NCI-H526 (cell line): ENCODE measurements around the gene UBE4A.

ENCODE experiments used
- DNase-seq, 2 experiments: peaks; one replicate each; lab custom pipeline; 2025; lab: John Stamatoyannopoulos, UW

UBE4A gene

GRCh38 chr11:118341815-118342489, 17.4 kb upstream of the UBE4A start:
- no peak for DNase-seq

DNA sequence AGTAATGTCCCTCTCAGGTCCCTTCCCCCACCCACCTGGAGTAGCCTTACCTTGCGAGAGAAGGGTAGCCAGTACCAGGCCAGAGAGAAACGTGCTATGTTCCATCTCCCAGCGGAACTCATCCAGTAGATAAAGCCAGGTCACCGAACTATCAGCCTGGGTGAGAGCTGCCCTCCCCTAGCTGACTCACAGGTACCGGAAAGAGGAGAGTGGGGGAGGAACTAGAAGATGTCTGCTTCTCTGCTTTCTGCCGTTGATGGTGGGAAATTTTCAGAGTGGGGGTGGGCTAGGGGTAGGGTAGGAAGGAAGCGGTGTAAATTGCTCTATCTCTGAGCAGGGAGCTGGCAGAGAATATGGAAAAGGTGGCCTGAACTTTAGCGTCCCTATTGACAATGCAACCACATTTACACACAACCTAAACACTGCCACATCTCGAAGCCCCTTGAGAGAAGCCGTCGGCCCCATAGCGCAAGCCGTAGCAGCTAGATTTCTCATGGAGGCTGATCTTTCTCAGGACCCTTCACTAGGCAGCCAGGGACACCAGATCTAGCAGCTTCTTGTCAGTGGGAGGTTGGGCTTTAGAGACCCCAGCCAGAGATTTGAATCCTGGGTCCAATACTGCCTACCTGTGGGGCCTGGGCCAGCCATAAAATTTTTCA, 16.8 kb upstream of the UBE4A start, which contains the start of gene CD3D:
Gene CD3D (minus strand): TSS at position 203 of the 659 bp plus-strand sequence. CDS start 98 bp downstream, at position 105.
- DNase-seq, result no peak

DNA sequence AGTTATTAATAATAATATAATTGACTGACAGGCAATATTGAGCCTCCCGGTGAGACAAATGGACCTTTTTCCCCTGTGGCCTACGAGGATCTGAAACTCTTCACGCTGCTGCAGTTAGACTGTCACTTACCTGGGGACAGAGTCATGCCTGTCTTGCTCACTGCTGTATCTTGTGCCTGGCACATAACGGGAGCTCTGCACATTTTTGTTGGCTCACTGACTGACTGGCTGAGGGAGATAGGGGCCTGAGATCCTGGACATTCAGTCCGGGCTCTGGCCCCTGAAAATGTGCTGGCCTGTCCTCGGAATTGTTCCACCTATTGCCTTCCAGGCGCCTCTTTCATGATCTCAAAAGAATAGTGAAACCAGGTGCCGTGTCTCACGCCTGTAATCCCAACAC, 16.2 kb upstream of the UBE4A start:
- DNase-seq, result no peak

- peak in 1 of 2 experiments; percentile 21 for DNase-seq
Measured at GRCh38 chr11:118343981-118344515, 15.4 kb upstream of the UBE4A start, which contains the start of gene CD3G. TSS of gene CD3G (plus strand) at chr11:118344344. CDS start at chr11:118344424, 80 bp downstream.

- DNase-seq, result no peak
Measured at GRCh38 chr11:118349475-118349874, 9.9 kb upstream of the UBE4A start.

DNA sequence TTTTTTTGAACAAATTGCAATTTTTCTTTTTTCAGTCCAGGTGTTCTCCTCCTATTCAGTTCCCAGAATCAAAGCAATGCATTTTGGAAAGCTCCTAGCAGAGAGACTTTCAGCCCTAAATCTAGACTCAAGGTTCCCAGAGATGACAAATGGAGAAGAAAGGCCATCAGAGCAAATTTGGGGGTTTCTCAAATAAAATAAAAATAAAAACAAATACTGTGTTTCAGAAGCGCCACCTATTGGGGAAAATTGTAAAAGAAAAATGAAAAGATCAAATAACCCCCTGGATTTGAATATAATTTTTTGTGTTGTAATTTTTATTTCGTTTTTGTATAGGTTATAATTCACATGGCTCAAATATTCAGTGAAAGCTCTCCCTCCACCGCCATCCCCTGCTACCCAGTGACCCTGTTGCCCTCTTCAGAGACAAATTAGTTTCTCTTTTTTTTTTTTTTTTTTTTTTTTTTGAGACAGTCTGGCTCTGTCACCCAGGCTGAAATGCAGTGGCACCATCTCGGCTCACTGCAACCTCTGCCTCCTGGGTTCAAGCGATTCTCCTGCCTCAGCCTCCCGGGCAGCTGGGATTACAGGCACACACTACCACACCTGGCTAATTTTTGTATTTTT, 6.2 kb upstream of the UBE4A start:
- DNase-seq, result peak; percentile 20 to 72

- DNase-seq, result no peak
Measured at GRCh38 chr11:118358071-118358470, 1.3 kb upstream of the UBE4A start.

- DNase-seq, result no peak
Measured at GRCh38 chr11:118364956-118365615, 5.7 kb downstream of the UBE4A start.

DNA sequence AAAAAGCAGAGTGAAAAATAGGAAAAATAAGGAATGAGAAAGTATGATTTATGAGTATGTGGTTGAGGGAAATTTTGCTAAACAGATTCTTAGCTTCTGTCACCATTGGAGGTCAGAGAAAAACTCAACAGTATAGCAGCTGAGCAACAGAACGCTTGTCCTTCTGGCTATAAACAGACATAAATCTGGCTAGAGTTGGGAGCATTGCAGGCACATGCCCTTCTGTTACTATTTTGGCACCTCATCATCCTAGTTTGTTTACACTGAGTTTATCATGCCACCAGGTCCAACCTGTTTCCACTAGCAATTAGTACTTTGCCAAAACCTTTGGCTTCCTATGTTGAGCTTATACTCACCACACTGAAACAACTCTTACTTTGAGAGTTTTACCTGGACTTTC, 6.9 kb downstream of the UBE4A start:
- no peak for DNase-seq

- no peak for DNase-seq
Measured at GRCh38 chr11:118370774-118371173, 11.4 kb downstream of the UBE4A start.

GRCh38 chr11:118373263-118373662, 13.9 kb downstream of the UBE4A start:
- no peak for DNase-seq

GRCh38 chr11:118373871-118374270, 14.5 kb downstream of the UBE4A start:
- no peak for DNase-seq

DNA sequence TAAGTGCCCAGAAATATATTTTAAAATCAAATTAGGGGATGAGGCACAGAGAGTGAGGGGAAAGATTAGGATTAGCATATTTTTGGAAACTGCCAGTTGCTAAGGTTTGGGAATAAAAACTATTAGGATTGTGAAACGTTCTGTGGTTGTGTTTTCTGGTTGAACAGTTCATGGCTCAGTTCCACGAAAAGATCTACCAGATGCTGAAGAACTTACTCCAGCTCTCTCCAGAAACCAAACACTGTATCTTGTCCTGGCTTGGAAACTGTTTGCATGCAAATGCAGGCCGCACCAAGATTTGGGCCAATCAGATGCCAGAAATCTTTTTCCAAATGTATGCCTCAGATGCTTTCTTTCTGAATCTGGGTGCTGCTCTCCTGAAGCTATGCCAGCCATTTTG, 15.3 kb downstream of the UBE4A start:
- DNase-seq, result no peak

DNA sequence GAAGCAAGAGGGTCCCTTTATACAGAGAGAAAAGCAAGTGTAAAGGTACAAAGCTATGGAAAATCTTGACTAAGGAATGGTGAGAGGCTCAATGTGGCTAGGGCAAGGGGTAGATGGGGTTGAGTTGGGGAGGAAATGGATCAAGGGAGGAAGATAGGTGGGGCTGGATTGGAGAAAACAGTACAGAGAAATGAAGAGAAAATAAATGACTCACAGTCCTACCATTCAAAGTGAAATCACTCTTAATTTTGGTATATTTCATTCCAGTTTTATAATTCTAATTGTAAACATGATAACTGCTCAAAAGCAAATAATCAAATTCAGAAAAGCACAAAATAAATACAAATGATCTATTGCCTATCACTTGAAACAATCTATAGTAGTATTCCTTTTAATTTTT, 16.6 kb downstream of the UBE4A start:
- DNase-seq, result no peak

DNA sequence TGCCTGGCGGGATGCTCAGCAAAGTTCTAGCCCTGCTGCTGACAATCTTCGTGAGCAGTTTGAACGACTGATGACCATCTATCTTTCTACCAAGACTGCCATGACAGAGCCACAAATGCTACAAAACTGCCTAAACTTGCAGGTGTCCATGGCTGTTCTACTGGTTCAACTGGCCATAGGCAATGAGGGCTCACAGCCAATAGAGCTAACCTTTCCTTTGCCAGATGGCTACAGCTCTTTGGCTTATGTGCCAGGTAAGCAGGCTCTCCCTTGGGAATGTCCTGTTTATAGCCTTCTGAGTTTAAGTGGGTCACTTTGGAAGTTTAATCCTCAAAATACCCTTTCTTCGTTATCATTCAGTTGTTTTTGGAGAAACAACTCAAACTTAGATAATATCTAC, 20.1 kb downstream of the UBE4A start:
- DNase-seq, result no peak

DNA sequence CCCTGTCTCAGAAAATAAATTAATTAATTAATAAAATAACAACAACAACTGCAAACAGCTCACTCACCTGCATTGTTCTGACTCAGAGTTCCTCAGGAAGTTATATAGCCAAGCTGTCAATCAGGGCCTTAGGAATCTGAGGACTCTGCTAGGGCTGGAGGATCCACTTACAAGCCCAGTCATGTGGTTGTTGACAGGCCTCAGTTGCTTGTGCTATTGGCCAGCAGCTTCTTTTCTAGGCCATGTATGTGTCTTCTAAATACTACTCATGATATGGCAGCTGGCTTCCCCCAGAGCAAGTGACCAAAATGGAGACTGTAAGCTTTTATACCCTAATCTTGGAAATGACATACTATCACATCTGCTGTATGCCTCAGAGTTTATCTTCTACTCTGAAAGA, 21.2 kb downstream of the UBE4A start:
- no peak for DNase-seq

DNA sequence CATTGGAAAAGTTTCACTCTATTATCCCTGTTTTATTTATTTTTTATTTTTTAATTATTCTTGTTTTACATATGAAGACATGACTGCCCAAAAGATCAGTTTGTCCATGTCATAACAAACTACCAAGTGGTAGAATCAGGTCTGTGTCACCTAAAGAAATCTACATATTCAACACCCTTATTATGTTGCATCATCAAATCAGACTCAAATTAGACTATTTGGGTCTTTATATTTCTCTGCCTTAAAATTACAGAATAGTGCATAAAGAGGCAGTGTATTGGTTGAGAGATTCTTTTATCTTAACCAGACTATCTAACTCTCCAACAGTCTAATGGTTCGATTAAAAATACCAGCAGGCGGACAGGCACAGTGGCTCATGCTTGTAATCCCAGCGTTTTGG, 23.6 kb downstream of the UBE4A start:
- no peak for DNase-seq

- DNase-seq, result no peak
Measured at GRCh38 chr11:118383657-118384056, 24.3 kb downstream of the UBE4A start.

DNA sequence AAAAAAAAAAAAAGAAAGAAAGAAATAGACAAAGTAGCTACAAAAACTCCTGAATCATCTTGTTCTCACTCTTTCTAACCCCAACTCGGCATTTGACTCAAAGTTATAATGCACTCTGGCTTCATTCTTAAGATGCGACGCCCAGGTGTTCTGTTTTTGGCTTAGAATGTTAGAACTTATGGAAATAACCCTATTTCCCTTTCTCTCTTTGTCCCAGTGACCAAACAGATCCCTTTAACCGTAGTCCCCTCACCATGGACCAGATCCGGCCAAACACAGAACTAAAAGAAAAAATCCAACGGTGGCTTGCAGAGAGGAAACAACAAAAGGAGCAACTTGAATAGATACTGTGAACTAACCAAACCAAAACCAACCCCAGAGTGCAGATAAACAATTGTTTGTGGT, 36.7 kb downstream of the UBE4A start:
- no peak for DNase-seq

DNA sequence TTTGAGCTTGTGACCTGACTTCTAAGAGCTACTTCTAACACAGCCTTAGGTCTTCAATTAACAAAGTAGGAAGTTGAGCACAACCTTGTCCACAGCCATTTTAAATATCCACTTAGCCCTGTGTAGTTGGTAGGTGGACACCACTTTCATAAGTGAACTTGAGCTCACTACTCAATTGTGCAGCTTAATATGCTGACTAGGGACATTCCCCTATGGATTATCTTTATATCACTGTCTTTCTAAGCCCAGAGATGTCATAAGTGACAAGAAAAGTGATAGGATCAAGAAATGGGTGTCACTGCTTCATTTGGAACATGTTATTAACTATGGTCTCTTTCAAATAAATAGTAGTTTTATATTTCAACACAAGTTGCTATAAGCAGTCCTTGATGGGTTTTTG, 38.0 kb downstream of the UBE4A start:
- DNase-seq, result no peak

DNA sequence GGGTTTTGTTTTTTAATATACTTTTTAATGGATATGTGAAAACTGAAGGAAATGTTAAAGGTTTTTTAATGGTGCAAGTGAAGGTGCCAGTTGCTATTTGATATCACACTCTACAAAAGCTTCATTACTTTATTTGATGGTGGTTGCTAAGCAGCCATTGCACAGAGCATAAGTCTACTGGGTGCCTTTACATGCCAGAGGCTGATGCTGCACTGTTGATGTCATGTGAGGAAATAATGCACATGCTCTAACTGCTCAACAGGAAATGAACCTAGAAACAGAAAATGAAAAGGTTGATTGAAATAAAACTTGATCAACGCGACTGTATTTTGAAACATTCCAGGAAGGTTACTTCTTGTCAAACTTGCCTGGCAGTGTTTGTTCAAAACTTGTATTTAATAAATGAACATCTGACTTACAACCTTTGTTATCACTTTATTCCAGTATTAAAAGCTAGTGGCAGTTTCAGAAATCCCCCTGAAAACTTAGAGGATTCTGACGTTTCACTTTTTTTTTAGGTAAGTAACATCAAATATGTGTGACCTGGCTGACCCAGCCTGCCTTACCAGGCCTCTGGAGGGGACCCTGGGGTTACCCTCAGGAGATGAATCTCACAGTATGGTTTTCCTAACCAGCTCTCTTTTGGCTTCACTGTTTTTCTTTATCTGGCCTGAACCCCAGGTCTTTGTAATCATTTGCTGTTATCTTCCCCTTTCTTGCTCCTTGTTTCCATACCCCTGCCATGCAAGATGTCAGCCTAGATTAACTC, 39.6 kb downstream of the UBE4A start:
- no peak for DNase-seq
